NK-92 (cell line): ENCODE measurements around the gene TRAIP.

Experiments used
- DNase-seq: peaks from one replicate; lab custom pipeline; 2025; ENCODE audit not compliant: unreplicated experiment; lab: John Stamatoyannopoulos, UW

Gene TRAIP

GRCh38 chr3:49873623-49874022 is 17.3 kb upstream of the TRAIP start:
- DNase-seq, result no peak

DNA sequence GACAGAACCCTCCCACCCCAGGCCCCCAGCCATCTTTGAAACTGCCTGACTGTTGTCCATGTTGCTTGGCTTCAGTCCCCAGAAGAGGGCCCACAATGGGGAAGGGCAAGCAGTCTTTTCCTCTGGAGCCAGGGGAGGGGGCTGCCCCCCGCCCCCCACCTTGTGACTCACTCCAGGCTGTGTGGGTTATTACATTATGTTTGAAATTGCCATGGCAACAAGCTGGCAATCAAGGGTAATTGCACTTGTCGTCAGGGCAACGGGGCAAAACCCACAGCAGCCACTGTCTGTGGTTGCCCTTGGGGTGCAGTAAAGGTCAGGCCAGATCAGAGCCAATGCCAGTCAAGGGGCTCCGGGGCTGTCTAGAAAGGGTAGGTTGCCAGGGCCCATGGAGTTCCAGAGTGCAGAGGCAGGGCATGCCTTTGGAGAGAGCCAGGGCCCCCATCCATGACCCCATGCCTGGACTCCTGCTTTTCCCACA is 16.5 kb upstream of the TRAIP start:
- no peak for DNase-seq

GRCh38 chr3:49871531-49872153 is 15.3 kb upstream of the TRAIP start:
- DNase-seq, result no peak

- DNase-seq, result no peak
Observed at GRCh38 chr3:49869525-49870126, 13.3 kb upstream of the TRAIP start, which contains the start of gene CAMKV. CAMKV (minus strand) TSS chr3:49869906; CDS start chr3:49862388, 7,518 bp downstream.

GRCh38 chr3:49868862-49869466 is 12.6 kb upstream of the TRAIP start:
- DNase-seq, result no peak

DNA sequence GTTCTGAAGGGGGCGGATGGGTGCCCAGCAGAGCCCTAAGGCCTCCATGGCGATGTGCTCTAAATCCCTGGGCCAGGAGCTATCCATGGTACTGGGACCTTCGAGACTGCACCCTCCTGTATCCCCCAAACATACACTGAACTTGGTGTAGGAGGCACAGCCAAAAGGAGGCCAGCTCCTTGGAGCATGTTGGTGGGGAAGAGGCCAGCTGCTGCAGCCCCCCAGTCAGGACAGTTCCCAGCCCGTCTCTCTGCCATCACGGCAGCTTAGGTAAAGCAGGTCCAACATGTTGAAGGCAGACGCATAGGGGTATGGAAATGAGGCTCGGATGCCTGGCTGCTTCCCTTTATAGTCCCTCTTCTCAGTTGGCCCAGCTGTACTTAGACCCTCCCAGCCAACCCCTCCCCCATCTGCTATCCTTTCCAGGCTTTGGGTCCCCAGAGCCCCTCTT is 11.5 kb upstream of the TRAIP start:
- no peak for DNase-seq

DNA sequence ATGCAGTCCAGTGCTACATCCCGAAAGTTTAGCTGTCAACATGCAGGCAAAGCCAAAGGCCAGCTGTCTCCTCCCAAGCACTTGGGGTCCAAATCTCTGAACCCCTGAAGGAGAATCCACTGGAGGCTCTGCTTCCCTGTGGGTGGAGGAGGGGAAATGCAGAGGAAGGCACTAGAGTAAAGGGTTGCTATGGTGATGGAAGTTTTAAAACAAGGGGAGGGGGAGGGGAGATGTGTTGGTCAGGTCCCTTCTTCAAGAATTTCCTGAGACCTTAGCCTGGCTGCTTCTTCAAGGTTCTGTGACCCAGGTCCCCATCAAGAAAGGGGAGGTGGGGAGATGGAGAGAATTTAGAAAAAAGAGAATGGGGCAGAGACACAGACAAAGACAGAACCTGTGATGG is 11.0 kb upstream of the TRAIP start:
- DNase-seq, result no peak

GRCh38 chr3:49865198-49865784 is 8.9 kb upstream of the TRAIP start:
- no peak for DNase-seq

- no peak for DNase-seq
Observed at GRCh38 chr3:49864505-49864904, 8.1 kb upstream of the TRAIP start.

DNA sequence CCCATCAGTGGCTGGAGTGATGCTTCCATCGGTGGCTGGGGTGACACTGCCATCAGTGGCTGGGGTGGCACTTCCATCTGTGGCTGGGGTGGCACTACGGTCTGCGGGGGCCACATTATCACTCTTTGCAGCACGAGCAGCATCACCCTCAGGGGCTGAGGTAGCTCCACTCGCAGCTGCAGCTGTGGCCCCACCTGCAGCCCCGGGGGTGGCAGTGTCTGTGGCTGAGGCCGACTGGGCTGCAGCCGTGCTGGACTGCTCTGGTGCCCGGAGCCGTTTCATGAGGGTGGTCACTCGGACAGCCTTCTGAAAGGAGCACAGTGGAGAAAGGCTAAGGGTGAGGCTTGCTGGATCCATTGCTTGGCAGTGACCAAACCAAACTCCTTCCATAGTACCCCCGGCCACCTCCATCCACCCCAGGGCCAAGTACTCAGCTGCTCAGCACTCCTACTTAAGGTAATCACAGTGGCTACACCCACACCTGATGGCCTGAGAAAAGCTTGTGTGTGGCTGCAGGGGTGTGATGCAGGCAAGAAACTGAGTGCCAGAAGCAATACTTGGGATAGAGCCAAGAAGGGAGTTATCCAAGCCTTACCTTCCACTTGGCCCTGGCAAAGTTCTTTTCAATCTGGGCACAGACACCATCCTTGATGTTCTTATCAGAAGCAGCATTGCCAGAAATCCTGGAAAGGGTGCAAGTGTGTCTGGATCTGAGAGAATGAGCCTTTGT is 3.4 kb upstream of the TRAIP start:
- no peak for DNase-seq

DNA sequence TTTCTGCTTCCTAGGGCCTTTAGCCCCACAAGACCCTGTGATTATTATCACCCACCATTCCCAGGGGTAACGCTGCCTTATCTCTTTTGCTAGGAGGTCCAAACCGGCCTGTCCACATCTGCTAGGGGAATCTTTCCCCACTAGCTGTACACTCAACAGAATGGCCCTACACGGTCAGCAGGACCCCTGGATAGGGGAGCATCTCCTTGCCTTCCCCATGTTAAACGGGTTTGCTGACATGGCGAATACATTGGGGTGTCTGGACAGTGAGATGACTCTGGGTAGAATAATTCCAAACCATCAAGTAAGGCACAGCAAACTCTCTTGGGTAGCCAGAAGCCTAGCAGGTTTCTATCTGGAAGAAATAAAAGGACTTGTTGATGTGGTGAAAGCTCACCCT is 702 bp downstream of the TRAIP start:
- no peak for DNase-seq

DNA sequence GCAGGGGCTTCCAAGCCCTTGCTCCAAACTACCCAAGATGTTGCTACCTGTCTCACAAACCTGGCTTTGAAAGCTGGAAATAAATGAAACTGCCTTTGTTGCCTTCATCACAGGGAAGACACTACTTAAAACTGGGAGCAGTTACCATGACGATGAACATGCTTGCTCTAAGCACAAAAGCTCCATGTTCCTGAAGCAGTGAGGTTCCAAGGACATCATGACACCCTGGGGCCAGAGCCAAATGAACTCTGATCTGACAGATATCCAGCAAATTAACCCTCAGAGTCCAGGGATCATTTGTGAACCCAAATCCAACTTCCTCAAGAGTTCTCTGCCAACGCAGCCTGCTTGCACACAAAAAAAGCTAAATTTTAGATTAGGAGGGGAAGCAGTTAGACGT is 10.7 kb downstream of the TRAIP start:
- DNase-seq, result no peak

- no peak for DNase-seq
Observed at GRCh38 chr3:49844464-49845183, 11.7 kb downstream of the TRAIP start.

DNA sequence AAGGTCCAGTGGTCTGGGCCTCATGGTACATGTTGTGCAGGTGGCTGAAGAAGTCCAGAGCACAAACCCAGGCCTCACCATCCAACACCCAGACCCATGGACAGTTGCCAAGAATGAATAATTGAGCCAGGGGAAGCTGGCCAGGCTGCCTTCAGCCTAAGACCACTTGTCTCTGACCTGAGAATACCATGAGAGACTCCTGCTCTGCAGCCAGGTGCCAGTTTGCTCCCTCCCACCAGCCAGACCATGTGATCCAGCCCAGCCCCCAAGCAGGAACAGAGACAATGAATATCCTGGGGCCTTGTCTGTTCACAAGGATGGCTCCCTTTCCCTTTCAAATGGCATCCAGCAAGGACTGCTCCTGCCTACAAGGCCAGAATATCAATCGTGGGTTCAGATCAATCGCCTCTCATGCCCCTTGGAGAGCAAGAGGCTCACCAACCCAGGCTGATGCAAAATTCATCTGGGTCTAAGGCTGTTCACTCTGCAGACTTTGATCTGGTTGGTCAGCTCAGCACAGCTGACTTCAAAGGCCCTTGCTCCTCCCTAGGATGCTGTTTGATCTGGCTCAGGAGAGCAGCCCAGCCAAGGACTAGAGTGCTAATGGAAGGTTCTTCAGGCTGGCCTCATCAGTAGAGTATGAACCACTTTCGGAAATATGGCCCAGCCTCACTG is 13.4 kb downstream of the TRAIP start:
- DNase-seq, result no peak

DNA sequence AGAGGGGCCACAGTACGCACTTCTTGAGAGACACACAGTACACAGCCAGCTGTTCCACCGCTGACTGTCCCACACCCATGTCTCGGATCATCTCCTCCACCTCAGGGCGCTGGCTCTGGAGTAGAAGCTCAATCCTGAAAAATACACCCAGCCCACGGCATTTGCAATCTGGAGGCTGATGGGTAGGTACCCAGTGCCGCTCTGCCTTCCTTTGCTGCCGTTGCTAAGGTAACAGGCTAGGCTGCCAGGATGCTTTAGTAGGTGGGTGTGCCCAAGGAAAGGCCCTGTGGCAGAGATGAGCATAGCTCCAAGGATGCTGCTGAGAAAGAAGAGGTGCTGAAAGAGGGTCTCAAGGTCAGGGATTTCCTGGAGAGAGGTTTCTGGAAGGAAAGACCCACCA is 14.6 kb downstream of the TRAIP start:
- DNase-seq, result no peak

GRCh38 chr3:49841126-49841696 is 15.2 kb downstream of the TRAIP start:
- DNase-seq, result no peak

DNA sequence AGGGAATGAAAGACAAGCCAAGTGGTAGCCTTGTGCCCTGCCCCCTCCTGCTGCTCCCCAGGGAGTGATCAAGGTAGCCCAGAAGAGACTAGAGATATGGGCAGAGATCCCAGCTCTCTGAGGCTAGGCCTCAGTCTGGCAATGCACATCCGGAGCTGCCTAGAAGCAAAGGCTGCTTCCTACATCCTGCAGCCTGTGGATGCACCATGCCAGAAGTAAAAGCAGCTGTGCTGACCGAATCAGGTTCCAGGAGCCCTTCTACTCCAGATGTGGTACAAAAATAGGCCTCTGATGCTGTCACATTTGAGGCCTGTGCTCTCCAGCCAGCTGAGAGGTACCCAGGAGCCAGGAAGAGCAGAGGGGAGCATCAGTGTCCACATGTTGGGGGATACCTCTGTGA is 16.0 kb downstream of the TRAIP start:
- no peak for DNase-seq

DNA sequence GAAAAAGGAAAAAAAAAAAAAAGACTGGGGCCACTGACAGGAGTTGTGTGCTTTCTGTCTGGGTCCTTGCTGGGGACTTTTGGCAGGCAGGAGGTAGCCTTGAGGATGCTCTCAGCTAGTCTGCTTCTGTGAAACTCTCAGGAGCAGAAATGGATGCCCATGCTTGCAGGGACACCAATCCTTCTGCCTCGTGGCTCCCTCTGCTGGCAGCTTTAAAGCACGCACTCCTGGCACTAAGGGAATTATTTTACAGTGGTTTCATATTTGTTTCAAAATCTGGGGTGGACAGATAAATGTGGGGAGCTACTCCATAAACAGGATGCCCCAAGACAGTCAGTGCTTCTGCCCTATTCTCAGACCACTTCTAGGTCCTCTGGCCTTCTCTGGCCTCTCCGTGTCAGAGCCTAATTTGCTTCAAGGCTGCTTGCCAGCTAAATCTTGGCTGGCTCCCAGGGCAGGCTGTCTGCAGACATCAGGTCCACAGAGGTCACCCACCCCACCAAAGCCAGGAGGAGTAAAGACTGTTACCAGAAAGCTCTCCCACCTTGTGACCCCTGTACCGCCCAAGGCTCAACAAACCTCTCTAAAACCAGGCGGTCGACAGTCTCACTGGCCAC is 17.1 kb downstream of the TRAIP start:
- DNase-seq, result no peak

DNA sequence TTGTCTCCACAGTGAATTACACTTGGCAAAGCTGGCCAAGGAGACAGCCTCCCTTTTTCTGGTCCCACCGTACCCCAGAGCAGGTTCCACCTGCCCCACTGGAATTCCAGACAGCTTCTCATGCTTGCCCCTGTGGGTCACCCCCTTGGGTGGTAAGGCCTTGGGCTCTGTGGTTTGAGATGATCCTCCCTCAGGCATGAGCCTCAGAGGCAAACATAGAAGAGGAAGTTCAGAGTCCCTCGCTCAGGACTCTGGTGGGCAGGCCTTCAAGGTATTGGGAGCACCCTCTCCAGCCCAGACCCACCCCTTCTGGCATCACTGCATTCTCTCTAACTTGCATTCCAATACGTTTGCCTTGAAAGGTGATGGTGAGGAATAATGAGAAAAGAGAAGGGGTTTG is 25.0 kb downstream of the TRAIP start:
- no peak for DNase-seq
